GM23248 (cell line): Measurements from ENCODE around the gene DHRS1.

ENCODE experiments used
- EZH2 ChIP-seq: fragments of 200-600 bp; sonication (generic); IDR thresholded peaks from 2 replicates; pipeline ENCODE4 v1.6.1; 2018; ENCODE audit warnings: antibody characterized with exemption, mild to moderate bottlenecking; ENCODE audit not compliant: insufficient read depth, poor library complexity, severe bottlenecking
- EZH2phosphoT487 ChIP-seq: fragments of 200-600 bp; sonication (generic); IDR thresholded peaks from 2 replicates; pipeline ENCODE4 v1.6.1; 2018; ENCODE audit warnings: antibody characterized with exemption, moderate library complexity, mild to moderate bottlenecking, low read depth; ENCODE audit not compliant: insufficient read depth

- TF ChIP-seq EZH2: no peak
- no peak for TF ChIP-seq EZH2phosphoT487
Measured at GRCh38 chr14:24311837-24312615, 12.4 kb upstream of the DHRS1 start.
